NCI-H82 (cell line): ENCODE measurements around the gene SCAMP2.
"Not testable (repeated sequence)": the region's sequence is repeated elsewhere in the genome, so short reads cannot be mapped to it uniquely, and the experiment has no call there.

Experiments
- DNase-seq: peaks from one replicate; lab custom pipeline; 2025; lab: John Stamatoyannopoulos, UW

The SCAMP2 gene

GRCh38 chr15:74889883-74890664, 16.9 kb upstream of the SCAMP2 start, which contains the start of gene MPI:
MPI (plus strand) TSS chr15:74890042; CDS start chr15:74890074, 32 bp downstream.
- peak; percentile 94 for DNase-seq

GRCh38 chr15:74889390-74889882, 16.3 kb upstream of the SCAMP2 start:
- DNase-seq, result peak; percentile 38

- DNase-seq, result peak; percentile 25
Measured at GRCh38 chr15:74888716-74889115, 15.6 kb upstream of the SCAMP2 start.

GRCh38 chr15:74887537-74888193, 14.5 kb upstream of the SCAMP2 start:
- DNase-seq, result not testable (repeated sequence)

- no peak for DNase-seq
Measured at GRCh38 chr15:74885461-74885860, 12.3 kb upstream of the SCAMP2 start.

- no peak for DNase-seq
Measured at GRCh38 chr15:74884428-74885223, 11.5 kb upstream of the SCAMP2 start.

GRCh38 chr15:74882528-74882927, 9.4 kb upstream of the SCAMP2 start:
- no peak for DNase-seq

- DNase-seq, result no peak
Measured at GRCh38 chr15:74878273-74878672, 5.1 kb upstream of the SCAMP2 start.

GRCh38 chr15:74873756-74874424, 725 bp upstream of the SCAMP2 start:
- DNase-seq, result peak; percentile 55

GRCh38 chr15:74872702-74873035, 496 bp downstream of the SCAMP2 start:
- DNase-seq, result no peak

- DNase-seq, result no peak
Measured at GRCh38 chr15:74870436-74871215, 2.5 kb downstream of the SCAMP2 start.

GRCh38 chr15:74869726-74870407, 3.3 kb downstream of the SCAMP2 start:
- no peak for DNase-seq

GRCh38 chr15:74869372-74869725, 3.8 kb downstream of the SCAMP2 start:
- no peak for DNase-seq

- DNase-seq, result no peak
Measured at GRCh38 chr15:74868059-74868458, 5.1 kb downstream of the SCAMP2 start.

- DNase-seq, result no peak
Measured at GRCh38 chr15:74867466-74868038, 5.6 kb downstream of the SCAMP2 start.

GRCh38 chr15:74866090-74866489, 7.1 kb downstream of the SCAMP2 start:
- no peak for DNase-seq

GRCh38 chr15:74865316-74865715, 7.8 kb downstream of the SCAMP2 start:
- no peak for DNase-seq

- DNase-seq, result no peak
Measured at GRCh38 chr15:74864296-74864695, 8.9 kb downstream of the SCAMP2 start.

GRCh38 chr15:74863239-74864056, 9.7 kb downstream of the SCAMP2 start:
- no peak for DNase-seq

GRCh38 chr15:74858369-74858740, 14.8 kb downstream of the SCAMP2 start:
- no peak for DNase-seq
